ENCODE results near the gene CEP97.
"Not testable (repeated sequence)": the region's sequence is repeated elsewhere in the genome, so short reads cannot be mapped to it uniquely, and the experiment has no call there.

Gene CEP97

GRCh38 chr3:101685050-101685400, 39.4 kb upstream of the CEP97 start:
- H3K27ac ChIP-seq = peak overlapping the region; percentile 90; the same call in 1 of the 2 replicates
- no peak for TF ChIP-seq CTCF (conservative IDR thresholded peaks at IDR 0.05)

- no peak for TF ChIP-seq CTCF (conservative IDR thresholded peaks at IDR 0.05)
- peak overlapping the region; percentile 90 for H3K27ac ChIP-seq
These were observed 38.5 kb upstream of the CEP97 start for GRCh38 chr3:101685870-101686307.

- peak overlapping the region; percentile 90 for H3K27ac ChIP-seq
- TF ChIP-seq CTCF (conservative IDR thresholded peaks at IDR 0.05) = no peak
These were observed 37.1 kb upstream of the CEP97 start for GRCh38 chr3:101687142-101687931.

- no peak overlapping the region for H3K27ac ChIP-seq
These were observed 35.1 kb upstream of the CEP97 start for GRCh38 chr3:101689286-101689685.

GRCh38 chr3:101690972-101691371, 33.4 kb upstream of the CEP97 start:
- TF ChIP-seq CTCF (conservative IDR thresholded peaks at IDR 0.05) = no peak

More at GRCh38 chr3:101689286-101689685, 35.1 kb upstream of the CEP97 start:
- TF ChIP-seq CTCF (conservative IDR thresholded peaks at IDR 0.05) = no peak

GRCh38 chr3:101691685-101692671, 32.4 kb upstream of the CEP97 start:
- not testable (repeated sequence) for H3K27ac ChIP-seq

More at GRCh38 chr3:101690972-101691371, 33.4 kb upstream of the CEP97 start:
- H3K27ac ChIP-seq = no peak overlapping the region

- TF ChIP-seq CTCF (conservative IDR thresholded peaks at IDR 0.05) = peak; percentile 67
- not testable (repeated sequence) for H3K27ac ChIP-seq
These were observed 30.9 kb upstream of the CEP97 start for GRCh38 chr3:101693540-101693939.

- H3K27ac ChIP-seq = not testable (repeated sequence)
These were observed 29.6 kb upstream of the CEP97 start for GRCh38 chr3:101694836-101695235.
